Endometrial microvascular endothelial cells (primary cell): ENCODE measurements around the gene CDHR5. TPM values are rescaled to one million over a fixed set of nuclear protein-coding genes. Genes with fewer than 3 reads are reported as not detected.

Experiments
- in situ Hi-C: cut with HindIII; loops from 2 replicates; pipeline ENCODE4 v1.10.0; 2017; ENCODE audit warnings: low sequenced_read_pairs, low pct_unique_long_range_greater_than_20kb; ENCODE audit errors: inconsistent ontology term
- total RNA-seq: library from RNA; depleted of rRNA; stranded (reverse); fragments of >200 nt; gene quantifications from one replicate; pipeline ENCODE4 v1.2.3, GENCODE V29; 2015; ENCODE audit errors: inconsistent ontology term

CDHR5 gene
- total RNA-seq, 1 donor from 2014 or later = not detected

DNA sequence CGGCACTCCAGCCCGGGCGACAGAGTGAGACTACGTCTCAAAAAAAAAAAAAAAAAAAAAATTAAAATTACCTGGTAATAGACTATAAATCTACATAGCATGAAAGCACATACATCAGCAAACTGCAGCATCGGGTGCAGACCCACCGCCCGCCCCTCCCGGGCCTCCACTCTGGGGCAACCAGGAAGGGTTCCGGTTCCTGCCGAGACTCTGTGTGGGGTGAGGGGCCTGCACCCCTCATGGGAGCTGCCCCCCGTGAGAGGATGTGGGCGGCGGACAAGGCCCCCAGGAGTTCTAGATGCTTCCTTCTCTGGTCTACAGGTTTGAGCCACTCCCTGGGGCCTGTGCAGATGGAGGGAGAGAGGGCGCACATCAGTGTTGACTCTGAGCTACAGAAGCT, 21.5 kb upstream of the CDHR5 start:
- in situ Hi-C loops = no loop called here

DNA sequence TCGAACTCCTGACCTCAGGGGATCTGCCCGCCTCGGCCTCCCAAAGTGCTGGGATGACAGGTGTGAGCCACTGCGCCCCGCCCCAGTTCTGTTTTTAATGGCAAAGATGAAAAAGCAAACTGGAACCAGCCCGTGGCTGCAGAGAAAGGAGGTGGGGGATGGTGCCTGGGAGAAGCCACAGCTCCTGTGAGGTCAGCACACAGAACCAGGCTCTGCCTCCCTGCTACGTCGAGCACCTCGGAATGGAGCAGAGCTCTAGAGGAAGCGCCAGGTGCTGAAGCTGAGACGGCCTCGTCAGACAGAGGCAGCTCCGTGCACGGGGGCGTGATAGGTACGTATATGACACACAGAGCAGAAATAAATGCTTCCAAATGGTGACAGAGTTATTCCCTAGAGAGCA, 20.8 kb upstream of the CDHR5 start:
- in situ Hi-C loops = no loop called here

GRCh38 chr11:643849-644738, 19.3 kb upstream of the CDHR5 start:
- in situ Hi-C loops = no loop called here

DNA sequence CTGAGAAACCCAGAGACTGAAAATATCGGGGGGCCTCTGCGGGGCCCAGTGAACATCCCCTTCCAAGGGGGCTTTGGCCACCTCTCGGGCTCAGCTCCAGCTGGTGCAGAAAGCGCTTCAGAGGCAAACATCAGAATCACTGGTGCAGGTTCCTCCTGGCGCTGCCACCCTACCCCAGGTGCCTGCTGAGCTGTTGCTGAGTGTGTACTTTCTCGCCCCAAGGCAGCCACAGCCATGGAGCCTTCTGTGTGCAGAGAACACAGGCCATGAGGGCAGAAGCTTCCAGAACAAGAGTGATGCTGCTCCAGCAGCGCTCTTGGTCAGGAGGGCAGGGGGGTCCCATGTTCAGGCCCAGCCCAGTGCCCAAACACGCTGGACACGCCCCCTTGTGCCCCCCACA, 18.6 kb upstream of the CDHR5 start:
- in situ Hi-C loops = no loop called here

DNA sequence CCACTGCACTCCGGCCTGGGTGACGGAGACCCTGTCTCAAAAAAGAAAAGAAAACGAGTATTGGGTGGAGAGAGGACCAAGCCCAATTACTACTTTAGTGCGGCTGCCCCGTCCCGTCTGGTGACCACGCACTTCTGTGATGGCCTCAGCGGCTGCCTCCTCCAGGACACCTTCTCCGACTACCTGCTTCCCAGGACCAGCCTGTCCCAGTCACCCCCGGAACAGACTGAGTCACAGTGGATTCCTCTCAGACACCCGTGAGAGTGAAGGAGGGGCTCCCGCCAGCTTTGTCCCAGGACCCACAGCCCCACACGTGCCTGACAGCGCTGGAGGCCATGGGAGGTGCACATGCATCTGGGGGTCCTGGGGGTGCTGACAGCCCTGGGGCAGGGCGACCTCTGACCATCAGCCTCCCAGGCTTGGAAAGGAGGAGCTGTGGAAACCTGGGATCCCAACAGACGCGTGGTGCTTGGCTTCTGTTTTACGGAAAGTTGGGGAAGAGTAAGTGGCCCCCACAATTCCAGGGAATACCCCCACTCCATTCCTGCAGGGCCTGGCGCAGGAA, 17.1 kb upstream of the CDHR5 start:
- in situ Hi-C loops = no loop called here

- in situ Hi-C loops = no loop called here
Observed at GRCh38 chr11:640021-640706, 15.4 kb upstream of the CDHR5 start.

GRCh38 chr11:639332-639955, 14.7 kb upstream of the CDHR5 start:
- in situ Hi-C loops = no loop called here

- in situ Hi-C loops = no loop called here
Observed at GRCh38 chr11:638631-639331, 14.0 kb upstream of the CDHR5 start.

DNA sequence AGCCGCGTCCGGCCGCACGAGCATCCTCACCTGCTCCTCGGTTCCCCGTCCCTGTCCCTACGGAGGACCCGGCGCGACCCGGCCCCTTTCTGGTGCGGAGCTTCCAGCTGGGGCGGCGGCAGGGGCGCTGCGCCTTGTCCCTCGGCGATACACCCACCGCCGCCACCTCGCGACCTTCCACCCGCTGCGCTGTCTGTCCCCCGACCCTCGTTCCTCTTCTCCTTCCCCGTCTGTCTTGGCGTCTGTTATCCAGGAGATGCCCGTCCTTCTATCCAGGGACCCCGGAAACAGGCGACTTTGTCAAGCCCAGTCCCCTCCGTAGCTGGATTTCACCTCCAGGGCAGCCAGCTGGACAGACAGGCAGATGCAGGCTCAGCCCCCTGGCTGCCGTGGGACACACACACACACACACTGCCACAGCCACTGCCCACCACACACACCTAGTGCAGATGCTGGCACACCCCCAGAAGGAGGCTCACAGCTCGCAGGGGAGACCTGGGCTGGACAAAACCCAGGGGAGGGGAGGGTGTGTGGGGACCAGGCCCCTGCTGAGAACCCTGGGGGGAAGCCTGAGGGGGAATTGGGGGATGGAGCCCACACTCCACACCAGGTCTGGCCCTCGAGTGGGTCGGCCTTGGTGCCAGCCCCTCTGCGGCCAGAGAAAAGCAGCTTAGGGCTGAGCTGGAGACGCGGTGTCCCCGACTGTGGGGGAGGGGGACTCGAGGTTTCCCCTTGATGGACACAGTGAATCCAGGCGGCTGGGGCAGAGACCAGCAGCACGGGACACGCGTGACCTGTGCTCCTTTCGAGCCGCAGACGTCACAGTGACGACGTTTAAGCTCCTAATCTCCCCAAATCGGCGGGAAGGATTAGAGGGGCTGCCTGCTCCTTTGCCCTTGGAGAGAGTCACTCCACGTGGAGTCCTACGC, 13.1 kb upstream of the CDHR5 start:
- in situ Hi-C loops = no loop called here

DNA sequence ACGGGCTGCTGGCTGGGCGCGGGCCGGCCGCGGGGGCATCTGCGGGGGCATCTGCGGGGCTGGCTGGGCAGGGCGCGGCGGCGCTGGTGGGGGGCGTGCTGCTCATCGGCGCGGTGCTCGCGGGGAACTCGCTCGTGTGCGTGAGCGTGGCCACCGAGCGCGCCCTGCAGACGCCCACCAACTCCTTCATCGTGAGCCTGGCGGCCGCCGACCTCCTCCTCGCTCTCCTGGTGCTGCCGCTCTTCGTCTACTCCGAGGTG, 12.5 kb upstream of the CDHR5 start:
- in situ Hi-C loops = no loop called here

DNA sequence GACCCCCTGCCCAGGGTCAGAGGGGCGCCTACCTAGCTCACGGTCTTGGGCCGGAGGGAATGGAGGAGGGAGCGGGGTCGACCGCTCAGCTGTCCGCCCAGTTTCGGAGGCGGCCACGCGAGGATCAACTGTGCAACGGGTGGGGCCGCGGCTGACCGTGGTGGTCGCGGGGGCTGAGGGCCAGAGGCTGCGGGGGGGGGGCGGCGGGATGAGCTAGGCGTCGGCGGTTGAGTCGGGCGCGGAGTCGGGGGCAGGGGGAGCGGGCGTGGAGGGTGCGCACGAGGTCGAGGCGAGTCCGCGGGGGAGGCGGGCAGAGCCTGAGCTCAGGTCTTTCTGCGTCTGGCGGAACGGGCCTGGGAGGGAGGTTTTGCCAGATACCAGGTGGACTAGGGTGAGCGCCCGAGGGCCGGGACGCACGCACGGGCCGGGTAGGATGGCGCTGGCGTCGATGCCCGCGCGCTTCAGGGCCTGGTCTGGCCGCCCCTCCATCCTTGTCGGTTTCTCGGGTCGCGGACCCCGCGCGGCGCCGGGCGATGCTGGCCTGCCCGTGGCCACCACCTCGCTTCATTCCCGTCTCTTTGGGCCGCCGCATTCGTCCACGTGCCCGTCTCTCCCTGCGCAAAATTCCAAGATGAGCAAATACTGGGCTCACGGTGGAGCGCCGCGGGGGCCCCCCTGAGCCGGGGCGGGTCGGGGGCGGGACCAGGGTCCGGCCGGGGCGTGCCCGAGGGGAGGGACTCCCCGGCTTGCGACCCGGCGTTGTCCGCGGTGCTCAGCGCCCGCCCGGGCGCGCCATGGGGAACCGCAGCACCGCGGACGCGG, 12.0 kb upstream of the CDHR5 start, which contains the start of gene DRD4:
Gene DRD4, plus strand, starts transcription at position 759 of the 822 bp plus-strand sequence. Its CDS starts 36 bp downstream, at position 795.
- in situ Hi-C loops = no loop called here

- in situ Hi-C loops = no loop called here
Observed at GRCh38 chr11:635945-636510, 11.3 kb upstream of the CDHR5 start.

GRCh38 chr11:630871-631270, 6.1 kb upstream of the CDHR5 start:
- in situ Hi-C loops = no loop called here

- in situ Hi-C loops = no loop called here
Observed at GRCh38 chr11:629237-629583, 4.5 kb upstream of the CDHR5 start.

DNA sequence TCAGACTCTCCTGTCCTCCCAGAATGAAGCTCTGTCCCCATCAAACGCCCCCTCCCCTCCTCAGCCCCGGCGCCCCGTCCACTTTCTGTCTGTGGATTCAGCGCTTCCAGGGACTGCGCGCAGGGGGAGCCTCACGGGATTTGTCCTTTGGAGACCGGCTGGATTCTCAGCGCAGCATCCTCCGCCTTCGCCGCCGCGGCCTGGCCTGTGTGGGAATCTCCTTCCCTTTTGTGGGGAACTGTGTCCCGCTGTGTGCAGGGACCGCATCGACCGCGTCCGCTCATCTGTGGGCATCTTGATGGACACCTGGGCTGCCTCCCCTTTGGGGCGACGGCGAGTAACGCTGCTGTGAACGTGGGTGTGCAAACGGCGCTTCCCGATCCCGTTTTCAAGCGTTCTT, 3.3 kb upstream of the CDHR5 start:
- in situ Hi-C loops = no loop called here

- in situ Hi-C loops = no loop called here
Observed at GRCh38 chr11:627308-627576, 2.5 kb upstream of the CDHR5 start.

DNA sequence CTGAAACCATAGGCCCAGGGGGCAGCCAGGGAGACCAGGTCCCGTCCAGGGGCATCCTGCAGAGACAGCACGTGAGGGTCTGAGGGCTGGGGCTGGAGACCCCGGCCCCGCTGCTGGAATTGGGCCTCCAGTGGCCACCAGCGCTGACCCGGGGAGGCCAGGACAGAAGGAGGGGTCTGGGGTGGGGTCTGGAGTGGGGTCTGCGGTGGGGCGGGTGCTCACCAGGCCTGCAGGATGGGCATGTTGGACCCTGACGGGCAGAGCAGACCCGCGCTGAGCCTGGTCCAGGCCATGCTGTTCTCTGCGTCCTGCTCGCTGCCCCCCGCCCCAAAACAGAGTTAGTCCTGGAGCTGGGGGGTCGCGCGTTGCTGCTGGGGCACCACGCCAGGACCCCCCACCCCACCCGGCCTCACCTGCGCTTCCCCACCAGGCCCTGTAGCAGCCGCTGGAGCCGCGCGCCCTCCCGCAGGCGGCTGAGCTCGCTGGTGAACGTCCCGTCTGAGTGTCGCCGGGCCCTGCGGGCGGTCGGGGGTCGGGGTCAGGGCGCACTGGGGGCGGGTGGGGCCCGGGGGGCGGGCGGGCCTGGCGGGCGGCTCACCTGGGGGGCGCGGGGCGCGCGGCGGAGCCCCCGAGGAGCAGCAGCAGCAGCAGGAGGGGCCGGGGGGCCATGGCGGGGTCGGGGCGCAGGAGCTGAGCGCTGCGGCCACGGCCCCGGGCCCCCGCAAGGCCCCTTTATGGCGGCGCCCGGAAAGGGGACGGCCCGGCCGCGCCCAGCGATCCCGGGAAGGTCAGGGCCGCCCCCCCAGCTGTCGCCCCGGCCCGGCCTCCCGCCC, 1.9 kb upstream of the CDHR5 start, which contains the start of gene SCT:
Gene SCT, minus strand, starts transcription at position 707 of the 833 bp plus-strand sequence. Its CDS starts 38 bp downstream, at position 669.
- in situ Hi-C loops = no loop called here
